K562 (cell line): ENCODE results near the gene SLC36A3. TPM values are rescaled to one million over a fixed set of nuclear protein-coding genes. Genes with fewer than 3 reads are reported as not detected.
"Not testable (repeated sequence)": the region's sequence is repeated elsewhere in the genome, so short reads cannot be mapped to it uniquely, and the experiment has no call there.

ENCODE experiments used
- ATAC-seq: fragments of 200-7000 bp; cut with Tn5 transposase; 3 replicates; pipeline ENCODE4 v1.9.1; 2020; ENCODE audit warnings: moderate library complexity
- BruUV-seq: library from RNA; stranded (reverse); fragments of 400-500 nt; replicated peaks from 2 replicates; lab custom pipeline; 2021; lab: Mats Ljungman, UMichigan
- CTCF ChIA-PET: fragments of 300-600 bp; formaldehyde crosslinking; extraction: SDS; loops from one replicate; lab custom pipeline; 2021; ENCODE audit warnings: low intra/inter-chr PET ratio; lab: Yijun Ruan, JAX
- POLR2A ChIA-PET: fragments of 300-600, 350-650 bp; sonication (Branson Sonifier 250); formaldehyde crosslinking; extraction: SDS; loops from one replicate; lab custom pipeline; 2021; ENCODE audit warnings: antibody characterized with exemption, inconsistent platforms; lab: Yijun Ruan, JAX
- DNase-seq, 4 experiments: peaks; one replicate each; pipeline versions ENCODE4 v3.0.0 to v3.0.0-alpha.2; 2011 to 2018; ENCODE audit warnings: low spot score in 3 of 4, mixed read lengths in 3 of 4; ENCODE audit errors: extremely low read depth in 1 of 4
- FAIRE-seq: peaks from 2 replicates; lab custom pipeline; 2011; peaks lifted over from hg19 to GRCh38; lab: Jason Lieb, UNC
- H2AFZ ChIP-seq: 2 replicates; pipeline ENCODE4 v1.6.0; 2011; ENCODE audit warnings: low read depth, low read length, control low read depth, inconsistent platforms
- H3K27ac ChIP-seq: fragments of 200-600 bp; 3 replicates; pipeline ENCODE4 v1.8.0; 2011; ENCODE audit warnings: low read depth, mild to moderate bottlenecking, control low read depth, inconsistent platforms, low read length, moderate library complexity, mixed read lengths; ENCODE audit errors: extremely low read depth
- H3K27me3 ChIP-seq, 2 experiments: fragments of 300-600 bp in 1 of 2; 2 replicates in 1 of 2; 3 replicates in 1 of 2; pipeline versions ENCODE4 v1.6.0 to v1.8.0; 2011; ENCODE audit warnings: inconsistent platforms in 2 of 2, low read length in 2 of 2, mild to moderate bottlenecking in 1 of 2, mixed read lengths in 1 of 2, moderate library complexity in 1 of 2; ENCODE audit not compliant: control insufficient read depth in 2 of 2, insufficient read depth in 2 of 2
- H3K36me3 ChIP-seq: fragments of 300-600 bp; 3 replicates; pipeline ENCODE4 v1.8.0; 2011; ENCODE audit warnings: mild to moderate bottlenecking, low read length, inconsistent platforms; ENCODE audit not compliant: control insufficient read depth, insufficient read depth
- H3K4me1 ChIP-seq, 2 experiments: fragments of 200-600 bp in 1 of 2; replicated peaks in 1 of 2; 2 replicates in 1 of 2; 3 replicates in 1 of 2; pipeline versions ENCODE4 v1.5.1 to v1.8.0; 2011; ENCODE audit warnings: inconsistent platforms in 2 of 2, low read length in 2 of 2, mild to moderate bottlenecking in 1 of 2, mixed read lengths in 1 of 2, moderate library complexity in 1 of 2; ENCODE audit not compliant: control insufficient read depth in 2 of 2, insufficient read depth in 2 of 2
- H3K4me2 ChIP-seq: 2 replicates; pipeline ENCODE4 v1.6.1; 2011; ENCODE audit warnings: low read length, control low read depth, inconsistent platforms, mixed read lengths; ENCODE audit not compliant: insufficient read depth
- H3K4me3 ChIP-seq: fragments of 200-600 bp; sonication (generic), shearing (Covaris generic); 2 replicates; pipeline ENCODE4 v1.5.1; 2016; ENCODE audit warnings: control low read depth, inconsistent platforms
- H3K79me2 ChIP-seq: fragments of 200-600 bp; 3 replicates; pipeline ENCODE4 v1.8.0; 2011; ENCODE audit warnings: low read length, inconsistent platforms; ENCODE audit not compliant: control insufficient read depth, insufficient read depth
- H3K9ac ChIP-seq, 2 experiments: 2 replicates each; pipeline versions ENCODE4 v1.6.0 to v1.6.1; 2011; ENCODE audit warnings: low read depth in 2 of 2, low read length in 2 of 2, control low read depth in 1 of 2, inconsistent platforms in 1 of 2, mild to moderate bottlenecking in 1 of 2, mixed read lengths in 1 of 2; ENCODE audit not compliant: insufficient read depth in 1 of 2
- H3K9me1 ChIP-seq: one replicate; pipeline ENCODE4 v1.6.0; 2011; ENCODE audit warnings: inconsistent platforms, mild to moderate bottlenecking, low read length, moderate library complexity; ENCODE audit not compliant: control insufficient read depth, insufficient read depth
- H3K9me3 ChIP-seq: replicated peaks from 2 replicates; pipeline ENCODE4 v1.5.1; 2011; ENCODE audit warnings: low read depth, low read length, inconsistent platforms; ENCODE audit not compliant: control insufficient read depth, insufficient read depth
- H4K20me1 ChIP-seq: replicated peaks from 2 replicates; pipeline ENCODE4 v1.6.1; 2011; ENCODE audit warnings: low read length, inconsistent platforms, mixed read lengths; ENCODE audit not compliant: control insufficient read depth, insufficient read depth
- ADNP ChIP-seq: fragments of 200-800 bp; sonication (Bioruptor generic); IDR thresholded peaks from 2 replicates; pipeline ENCODE4 v1.6.1; 2016; ENCODE audit warnings: missing genetic modification characterization, missing compliant biosample characterization
- DPF2 ChIP-seq: fragments of 450-650 bp; IDR thresholded peaks from 2 replicates; pipeline ENCODE4 v1.6.1; 2016
- EP300 ChIP-seq: IDR thresholded peaks from 2 replicates; pipeline ENCODE4 v1.6.1; 2012; ENCODE audit warnings: low read length, improper control_type of control experiment
- ETV5 ChIP-seq: sonication (generic); formaldehyde crosslinking; IDR thresholded peaks from 2 replicates; pipeline ENCODE4 v1.4.0; 2020; ENCODE audit warnings: low read depth, mild to moderate bottlenecking, missing genetic modification reagents
- FOXJ2 ChIP-seq: fragments of 200-800 bp; sonication (Bioruptor generic); IDR thresholded peaks from 2 replicates; pipeline ENCODE4 v1.6.1; 2016; ENCODE audit warnings: missing genetic modification characterization, missing compliant biosample characterization
- FOXK2 ChIP-seq, 2 experiments: fragments of 450-650 bp; IDR thresholded peaks in 1 of 2; conservative IDR thresholded peaks in 1 of 2; 2 replicates each; pipeline ENCODE4 v1.6.1; 2016; ENCODE audit warnings: low read depth in 2 of 2, mild to moderate bottlenecking in 1 of 2
- JUND ChIP-seq, 2 experiments: IDR thresholded peaks; 2 replicates in 1 of 2; 3 replicates in 1 of 2; pipeline ENCODE4 v1.6.1; 2011; ENCODE audit warnings: borderline replicate concordance in 2 of 2, low read depth in 2 of 2, low read length in 2 of 2, improper control_type of control experiment in 1 of 2, missing biosample characterization in 1 of 2, missing genetic modification characterization in 1 of 2, missing genetic modification reagents in 1 of 2
- MYC ChIP-seq, 2 experiments: fragments of 250-450 bp in 1 of 2; sonication (Bioruptor Pico) in 1 of 2; IDR thresholded peaks; 2 replicates each; pipeline versions ENCODE4 v1.5.1 to v1.6.1; 2012 to 2021; ENCODE audit warnings: low read depth in 2 of 2, borderline replicate concordance in 1 of 2, improper control_type of control experiment in 1 of 2, low read length in 1 of 2, mild to moderate bottlenecking in 1 of 2, moderate library complexity in 1 of 2
- NR2C1 ChIP-seq, 2 experiments: fragments of 450-650 bp; IDR thresholded peaks; 2 replicates each; pipeline ENCODE4 v1.6.1; 2017; ENCODE audit warnings: mild to moderate bottlenecking in 2 of 2, antibody characterized with exemption in 1 of 2, inconsistent platforms in 1 of 2, missing compliant biosample characterization in 1 of 2, missing genetic modification characterization in 1 of 2
- NR2C2 ChIP-seq, 2 experiments: fragments of 200-800 bp in 1 of 2; sonication (Bioruptor generic) in 1 of 2; sonication (generic) in 1 of 2; formaldehyde crosslinking in 1 of 2; IDR thresholded peaks; 2 replicates each; pipeline versions ENCODE4 v1.6.1 to v1.8.0; 2016 to 2022; ENCODE audit warnings: mild to moderate bottlenecking in 1 of 2, missing compliant biosample characterization in 1 of 2, missing genetic modification characterization in 1 of 2, missing genetic modification reagents in 1 of 2
- POLR2A ChIP-seq: fragments of 450-650 bp; conservative IDR thresholded peaks from 2 replicates; pipeline ENCODE4 v1.6.1; 2016
- SPI1 ChIP-seq: IDR thresholded peaks from 2 replicates; pipeline ENCODE4 v1.6.1; 2011; ENCODE audit warnings: low read depth, low read length, control low read depth, borderline replicate concordance
- ZFP1 ChIP-seq: fragments of 450-650 bp; formaldehyde crosslinking; IDR thresholded peaks from 2 replicates; pipeline ENCODE4 v1.4.0; 2020; ENCODE audit warnings: mild to moderate bottlenecking, mixed read lengths
- ZNF239 ChIP-seq: fragments of 250-450 bp; sonication (Bioruptor Pico); IDR thresholded peaks from 2 replicates; pipeline ENCODE4 v1.4.0; 2020; ENCODE audit warnings: mild to moderate bottlenecking
- ZNF583 ChIP-seq: fragments of 250-450 bp; sonication (Bioruptor Pico); IDR thresholded peaks from 2 replicates; pipeline ENCODE4 v1.4.0; 2020
- ZNF766 ChIP-seq: fragments of 200-800 bp; sonication (Bioruptor generic); conservative IDR thresholded peaks from 2 replicates; pipeline ENCODE4 v1.6.1; 2016; ENCODE audit warnings: missing genetic modification characterization, missing compliant biosample characterization
- WGBS: fragments of 100-300 bp; shearing (Covaris generic); methylation state at CpG from one replicate; pipeline ENCODE4 v1.1.6; 2016; ENCODE audit warnings: low coverage, mixed read lengths; ENCODE audit not compliant: insufficient coverage; ENCODE audit errors: missing lambda C conversion rate; 5-methylcytosine and 5-hydroxymethylcytosine counted together
- in situ Hi-C: fragments of 300-500 bp; cut with MboI; formaldehyde crosslinking; loops from 4 replicates; pipeline ENCODE4 v1.15.0; 2018; ENCODE audit warnings: inconsistent platforms, mixed read lengths
- intact Hi-C: fragments of 100-400 bp; cut with micrococcal nuclease; formaldehyde crosslinking; loops from 2 replicates; pipeline ENCODE4 v1.14.2; 2022
- polyA plus RNA-seq, 8 experiments: library from polyadenylated mRNA; depleted of rRNA in 4 of 8; stranded (reverse) in 5 of 8; unstranded in 3 of 8; fragments of >200 nt; fragmentation: Nextera tagmentation in 2 of 8; fragmentation: Illumina TruSeq in 1 of 8; extraction: Ambion mirVana in 2 of 8; extraction: Trizol in 1 of 8; gene quantifications; 2 replicates each; pipeline versions ENCODE4 v1.2.1 to v1.2.3, GENCODE V29; 2011 to 2014; ENCODE audit warnings: inconsistent platforms in 1 of 8, missing spikeins in 1 of 8
- total RNA-seq, 7 experiments: library from RNA; depleted of rRNA in 6 of 7; stranded (reverse); fragments of >200 nt in 6 of 7; fragmentation: Illumina TruSeq in 2 of 7; extraction: Trizol in 2 of 7; gene quantifications; 2 replicates each; pipeline versions ENCODE4 v1.2.1 to v1.2.3, GENCODE V29; 2011 to 2021; ENCODE audit warnings: low replicate concordance in 1 of 7
- TF ChIP-seq, protein P1 (sequence below): sonication (generic); IDR thresholded peaks from 2 replicates; pipeline ENCODE4 v1.6.1; 2016

SLC36A3 gene
- total and polyA plus RNA-seq, 9 of the 15 experiments (the other 6 are each of a cell fraction or from before 2014, with no cell fraction given) = not detected

GRCh38 chr5:151255621-151256286, 47.8 kb downstream of the SLC36A3 start (continued):
- 0 out of 2 replicates have a peak, but pooled peaks have one; percentile 29 for TF ChIP-seq FOXJ2 (tag)
- TF ChIP-seq, protein P1, sequence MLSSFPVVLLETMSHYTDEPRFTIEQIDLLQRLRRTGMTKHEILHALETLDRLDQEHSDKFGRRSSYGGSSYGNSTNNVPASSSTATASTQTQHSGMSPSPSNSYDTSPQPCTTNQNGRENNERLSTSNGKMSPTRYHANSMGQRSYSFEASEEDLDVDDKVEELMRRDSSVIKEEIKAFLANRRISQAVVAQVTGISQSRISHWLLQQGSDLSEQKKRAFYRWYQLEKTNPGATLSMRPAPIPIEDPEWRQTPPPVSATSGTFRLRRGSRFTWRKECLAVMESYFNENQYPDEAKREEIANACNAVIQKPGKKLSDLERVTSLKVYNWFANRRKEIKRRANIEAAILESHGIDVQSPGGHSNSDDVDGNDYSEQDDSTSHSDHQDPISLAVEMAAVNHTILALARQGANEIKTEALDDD = peak; percentile 43
- TF ChIP-seq FOXK2 (conservative IDR thresholded peaks at IDR 0.05 in 1 of 2, IDR thresholded peaks at IDR 0.05 in 1 of 2; ENCODE audit: low read depth in 2 of 2) = no peak
- 0 out of 2 replicates have a peak, but pooled peaks have one; percentile 7 for TF ChIP-seq ZNF239 (CRISPR knock-in tag)
- TF ChIP-seq POLR2A = no peak
- no peak for TF ChIP-seq NR2C1 (IDR thresholded peaks at IDR 0.05)
- peak; percentile 50 for TF ChIP-seq NR2C1 (tag; IDR thresholded peaks at IDR 0.05)
- TF ChIP-seq ADNP (tag) = peak; percentile 14; the same call in 1 of the 2 replicates
- peak; percentile 55; the same call in 1 of the 2 replicates for TF ChIP-seq EP300
- TF ChIP-seq DPF2 = no peak
- TF ChIP-seq NR2C2 (CRISPR knock-in tag; IDR thresholded peaks at IDR 0.05) = no peak
- 0 out of 2 replicates have a peak, but pooled peaks have one; percentile 35 for TF ChIP-seq NR2C2 (tag; IDR thresholded peaks at IDR 0.05)
- TF ChIP-seq ETV5 (CRISPR knock-in tag) = no peak
- TF ChIP-seq ZFP1 (CRISPR knock-in tag) = no peak
- peak; percentile 47; the same call in 1 of the 2 replicates for TF ChIP-seq SPI1
- 0 out of 2 replicates have a peak, but pooled peaks have one; percentile 24 for TF ChIP-seq MYC (IDR thresholded peaks at IDR 0.05; ENCODE audit: low read depth, low read length)
- no peak for TF ChIP-seq MYC (CRISPR knock-in tag; IDR thresholded peaks at IDR 0.05; ENCODE audit: borderline replicate concordance, low read depth)
- TF ChIP-seq ZNF766 = peak; percentile 80
- TF ChIP-seq ZNF583 (CRISPR knock-in tag) = 0 out of 2 replicates have a peak, but pooled peaks have one; percentile 17
- TF ChIP-seq JUND (IDR thresholded peaks at IDR 0.05; ENCODE audit: borderline replicate concordance, low read depth, low read length) = 0 out of 2 replicates have a peak, but pooled peaks have one; percentile 14
- peak; percentile 31; the same call in 1 of the 3 replicates for TF ChIP-seq JUND (tag; IDR thresholded peaks at IDR 0.05; ENCODE audit: borderline replicate concordance, low read depth, low read length)

- intact Hi-C loops, ATAC-seq, in situ Hi-C loops, H3K9ac ChIP-seq, H3K79me2 ChIP-seq, FAIRE-seq, H3K9me3 ChIP-seq, H3K36me3 ChIP-seq, H3K4me3 ChIP-seq, BruUV-seq, H3K27me3 ChIP-seq, CTCF ChIA-PET, H3K27ac ChIP-seq, H3K9me1 ChIP-seq, H3K4me2 ChIP-seq, DNase-seq, H4K20me1 ChIP-seq, H2AFZ ChIP-seq: not testable (repeated sequence)
- 81% methylated on average over 5 of the region's 5 CpGs for WGBS
- POLR2A ChIA-PET = interaction anchor here (0.7 to 3.1 kb wide), 2 partner anchors 11 to 300 kb away, joined by 3 to 11 read pairs; no protein-coding TSS in a partner anchor
- peaks cover 9 to 18% of the 10 kb centered on the region in 2 experiments; a peak in 4 of 5 replicates for H3K4me1 ChIP-seq
Measured at GRCh38 chr5:151254990-151255389, 48.6 kb downstream of the SLC36A3 start.
